ENCODE data around the gene TNIP1. TPM values are rescaled to one million over a fixed set of nuclear protein-coding genes. Genes with fewer than 3 reads are reported as not detected.

Gene TNIP1
- total and polyA plus RNA-seq, 4 donors = 81.5 to 308 (median 129) TPM

- H3K4me1 ChIP-seq (ENCODE audit: control insufficient read depth in 5 of 5, insufficient read depth in 5 of 5, low read length in 5 of 5) = peaks cover 0 to 3% (median 0%) of the 10 kb centered on the region in 5 donors
- peak; percentile 87 for ATAC-seq (ENCODE audit: insufficient read depth, low FRiP score)
- peak; percentile 96 for TF ChIP-seq CTCF (IDR thresholded peaks at IDR 0.05; ENCODE audit: control extremely low read depth, extremely low read depth)
- peak overlapping the region in 1 of 2 donors; percentile 69 for H3K27ac ChIP-seq (ENCODE audit: low read depth in 1 of 2, low read length in 1 of 2)
- no peak overlapping the region for H3K4me3 ChIP-seq
- H3K27me3 ChIP-seq (ENCODE audit: control insufficient read depth in 3 of 3, insufficient read depth in 3 of 3, low read length in 2 of 3) = no peaks in the 10 kb centered on the region
- 61 to 66% methylated on average over 6 of the region's 6 CpGs for WGBS, 2 donors
- peak; percentile 73 to 85 (median 83) for DNase-seq
- H3K9me3 ChIP-seq (ENCODE audit: control insufficient read depth in 4 of 4, insufficient read depth in 3 of 4, low read length in 3 of 4) = no peaks in the 10 kb centered on the region
- H3K36me3 ChIP-seq (ENCODE audit: control insufficient read depth in 4 of 4, insufficient read depth in 4 of 4, low read length in 4 of 4) = peaks cover 7 to 64% (median 27%) of the 10 kb centered on the region in 4 donors
- H3K9ac ChIP-seq (ENCODE audit: insufficient read depth in 1 of 2, low read length in 2 of 2) = no peak overlapping the region
These were observed 29.5 kb downstream of the TNIP1 start for GRCh38 chr5:151051066-151051930.

DNA sequence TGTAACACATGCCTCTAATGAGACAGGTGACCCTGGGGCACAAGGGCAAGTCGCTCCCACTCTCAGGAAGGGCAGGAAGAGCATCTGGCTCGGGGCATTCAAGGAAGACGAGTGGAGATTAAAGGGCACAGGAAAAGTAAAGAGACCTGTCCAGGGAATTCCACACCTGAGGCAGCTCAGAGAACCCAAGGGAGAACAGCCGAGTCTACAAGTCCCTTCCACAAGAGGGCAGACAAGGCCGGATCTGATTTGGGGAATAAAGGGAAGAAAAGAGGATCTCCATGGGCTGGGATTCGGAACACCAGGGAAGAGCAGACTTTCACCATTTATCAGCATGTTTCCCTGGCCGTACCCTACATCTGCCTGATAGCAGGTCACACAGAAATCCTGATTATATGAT is 32.3 kb downstream of the TNIP1 start:
- H3K9me3 ChIP-seq (ENCODE audit: control insufficient read depth in 4 of 4, insufficient read depth in 3 of 4, low read length in 3 of 4) = no peaks in the 10 kb centered on the region
- no peak for TF ChIP-seq CTCF (IDR thresholded peaks at IDR 0.05; ENCODE audit: control extremely low read depth, extremely low read depth)
- ATAC-seq (ENCODE audit: insufficient read depth, low FRiP score) = no peak

DNA sequence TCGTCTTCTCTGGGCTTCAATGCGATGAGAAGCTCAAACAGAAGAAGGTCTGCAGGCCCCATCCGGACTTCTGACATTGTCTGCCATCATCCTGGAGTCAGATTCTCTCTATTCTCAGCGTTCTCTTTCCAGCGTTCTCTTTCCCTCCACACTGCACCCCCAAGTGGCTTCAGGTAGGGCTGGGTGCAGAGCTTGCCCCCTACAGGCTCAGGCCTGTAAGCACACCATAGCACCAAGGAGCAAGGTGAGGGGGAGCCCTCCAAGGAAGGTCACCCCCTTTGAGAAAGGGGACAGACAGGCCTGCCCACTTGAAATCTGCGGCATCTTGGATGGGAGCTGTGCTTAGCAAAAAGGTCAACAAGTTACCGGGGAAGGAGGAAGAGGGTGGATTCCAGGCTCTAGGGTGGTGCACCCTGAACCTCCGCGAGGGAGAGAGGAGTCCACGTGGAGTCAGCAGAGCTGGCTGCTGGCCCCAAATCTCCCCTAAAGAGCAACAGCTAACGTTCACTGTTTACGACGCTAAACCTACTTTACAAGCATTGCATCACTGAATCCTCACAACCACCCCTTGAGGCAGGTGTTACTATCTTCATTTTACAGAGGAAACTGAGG is 32.9 kb downstream of the TNIP1 start:
- no peaks in the 10 kb centered on the region for H3K27me3 ChIP-seq (ENCODE audit: control insufficient read depth in 3 of 3, insufficient read depth in 3 of 3, low read length in 2 of 3)
- no peak overlapping the region for H3K27ac ChIP-seq (ENCODE audit: low read depth in 1 of 2, low read length in 1 of 2)
- H3K9me3 ChIP-seq (ENCODE audit: control insufficient read depth in 4 of 4, insufficient read depth in 3 of 4, low read length in 3 of 4) = no peaks in the 10 kb centered on the region
- H3K4me3 ChIP-seq = no peak overlapping the region
- WGBS, 2 donors = 64 to 74% methylated on average over 13 of the region's 13 CpGs
- peaks cover 0 to 3% (median 0%) of the 10 kb centered on the region in 5 donors for H3K4me1 ChIP-seq (ENCODE audit: control insufficient read depth in 5 of 5, insufficient read depth in 5 of 5, low read length in 5 of 5)
- TF ChIP-seq CTCF (IDR thresholded peaks at IDR 0.05; ENCODE audit: control extremely low read depth, extremely low read depth) = peak; percentile 50
- DNase-seq (peak; percentile 37 to 46 (median 45)), ATAC-seq (ENCODE audit: insufficient read depth, low FRiP score) (no peak)
- no peak overlapping the region for H3K9ac ChIP-seq (ENCODE audit: insufficient read depth in 1 of 2, low read length in 2 of 2)
- peaks cover 11 to 58% (median 30%) of the 10 kb centered on the region in 4 donors for H3K36me3 ChIP-seq (ENCODE audit: control insufficient read depth in 4 of 4, insufficient read depth in 4 of 4, low read length in 4 of 4)

More for the DNA sequence above, 32.3 kb downstream of the TNIP1 start:
- Histone ChIP-seq H3K9ac (ENCODE audit: insufficient read depth in 1 of 2, low read length in 2 of 2) (no peak overlapping the region), H3K4me1 (ENCODE audit: control insufficient read depth in 5 of 5, insufficient read depth in 5 of 5, low read length in 5 of 5) (peaks cover 0 to 3% (median 0%) of the 10 kb centered on the region in 5 donors), H3K27ac (ENCODE audit: low read depth in 1 of 2, low read length in 1 of 2) (no peak overlapping the region), H3K27me3 (ENCODE audit: control insufficient read depth in 3 of 3, insufficient read depth in 3 of 3, low read length in 2 of 3) (no peaks in the 10 kb centered on the region), H3K36me3 (ENCODE audit: control insufficient read depth in 4 of 4, insufficient read depth in 4 of 4, low read length in 4 of 4) (peaks cover 11 to 60% (median 29%) of the 10 kb centered on the region in 4 donors), H3K4me3 (no peak overlapping the region)
- WGBS, 2 donors = 79 to 81% methylated on average over 7 of the region's 7 CpGs
- no peak for DNase-seq
